ENCODE results near the gene SCIN. TPM values are rescaled to one million over a fixed set of nuclear protein-coding genes. Genes with fewer than 3 reads are reported as not detected.

Gene SCIN
- total RNA-seq, 2 donors from 2014 or later, result 0.67 to 0.93 TPM

GRCh38 chr7:12695965-12696364 is 125.4 kb downstream of the SCIN start:
- Histone ChIP-seq H3K27ac (no peak overlapping the region), H3K9me3 (peaks cover 0 to 2% of the 10 kb centered on the region in 2 donors), H3K36me3 (no peaks in the 10 kb centered on the region), H3K27me3 (no peaks in the 10 kb centered on the region), H3K4me3 (no peak overlapping the region), H3K4me1 (no peaks in the 10 kb centered on the region)
- DNase-seq (ENCODE audit: low spot score), result no peak
- TF ChIP-seq, protein P1, sequence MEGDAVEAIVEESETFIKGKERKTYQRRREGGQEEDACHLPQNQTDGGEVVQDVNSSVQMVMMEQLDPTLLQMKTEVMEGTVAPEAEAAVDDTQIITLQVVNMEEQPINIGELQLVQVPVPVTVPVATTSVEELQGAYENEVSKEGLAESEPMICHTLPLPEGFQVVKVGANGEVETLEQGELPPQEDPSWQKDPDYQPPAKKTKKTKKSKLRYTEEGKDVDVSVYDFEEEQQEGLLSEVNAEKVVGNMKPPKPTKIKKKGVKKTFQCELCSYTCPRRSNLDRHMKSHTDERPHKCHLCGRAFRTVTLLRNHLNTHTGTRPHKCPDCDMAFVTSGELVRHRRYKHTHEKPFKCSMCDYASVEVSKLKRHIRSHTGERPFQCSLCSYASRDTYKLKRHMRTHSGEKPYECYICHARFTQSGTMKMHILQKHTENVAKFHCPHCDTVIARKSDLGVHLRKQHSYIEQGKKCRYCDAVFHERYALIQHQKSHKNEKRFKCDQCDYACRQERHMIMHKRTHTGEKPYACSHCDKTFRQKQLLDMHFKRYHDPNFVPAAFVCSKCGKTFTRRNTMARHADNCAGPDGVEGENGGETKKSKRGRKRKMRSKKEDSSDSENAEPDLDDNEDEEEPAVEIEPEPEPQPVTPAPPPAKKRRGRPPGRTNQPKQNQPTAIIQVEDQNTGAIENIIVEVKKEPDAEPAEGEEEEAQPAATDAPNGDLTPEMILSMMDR (IDR thresholded peaks at IDR 0.05), result no peak

- Histone ChIP-seq H3K4me3 (no peak overlapping the region), H3K9me3 (peaks cover 0 to 13% of the 10 kb centered on the region in 2 donors), H3K4me1 (no peaks in the 10 kb centered on the region), H3K27ac (no peak overlapping the region), H3K36me3 (no peaks in the 10 kb centered on the region), H3K27me3 (no peaks in the 10 kb centered on the region)
- no peak for DNase-seq (ENCODE audit: low spot score)
- TF ChIP-seq, protein P1 (IDR thresholded peaks at IDR 0.05), result no peak
Measured at GRCh38 chr7:12699299-12699698, 128.8 kb downstream of the SCIN start.

- no peak for DNase-seq (ENCODE audit: low spot score)
- Histone ChIP-seq H3K9me3 (peaks cover 0 to 13% of the 10 kb centered on the region in 2 donors), H3K4me1 (no peaks in the 10 kb centered on the region)
Measured at GRCh38 chr7:12701433-12701832, 130.9 kb downstream of the SCIN start.

GRCh38 chr7:12703881-12704280 is 133.4 kb downstream of the SCIN start:
- no peaks in the 10 kb centered on the region for H3K27me3 ChIP-seq
- no peaks in the 10 kb centered on the region for H3K4me1 ChIP-seq
- no peaks in the 10 kb centered on the region for H3K36me3 ChIP-seq
- TF ChIP-seq, protein P1 (IDR thresholded peaks at IDR 0.05), result no peak
- no peak overlapping the region for H3K4me3 ChIP-seq
- peaks cover 0 to 13% of the 10 kb centered on the region in 2 donors for H3K9me3 ChIP-seq
- no peak overlapping the region for H3K27ac ChIP-seq
- DNase-seq (ENCODE audit: low spot score), result no peak

More at GRCh38 chr7:12701433-12701832, 130.9 kb downstream of the SCIN start:
- Histone ChIP-seq H3K36me3 (no peaks in the 10 kb centered on the region), H3K4me3 (no peak overlapping the region), H3K27ac (no peak overlapping the region), H3K27me3 (no peaks in the 10 kb centered on the region)
- TF ChIP-seq, protein P1 (IDR thresholded peaks at IDR 0.05), result no peak

DNA sequence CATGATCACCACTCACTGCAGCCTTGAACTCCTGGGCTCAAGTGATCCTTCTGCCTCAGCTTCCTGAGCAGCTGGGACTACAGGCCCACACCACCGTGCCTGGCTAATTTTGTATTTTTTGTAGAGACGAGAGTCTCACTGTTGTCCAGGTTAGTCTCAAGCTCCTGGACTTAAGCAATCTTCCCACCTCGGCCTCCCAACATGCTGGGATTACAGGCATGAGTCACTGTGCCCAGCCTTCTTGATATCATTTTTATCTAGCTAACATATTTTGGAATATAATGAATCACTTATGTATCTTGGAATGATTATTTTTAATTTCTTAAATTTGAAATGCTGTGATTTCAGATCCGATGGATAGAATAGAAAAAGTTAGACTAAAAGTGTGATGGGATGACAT is 135.4 kb downstream of the SCIN start:
- Histone ChIP-seq H3K4me3 (no peak overlapping the region), H3K4me1 (no peaks in the 10 kb centered on the region), H3K27ac (no peak overlapping the region), H3K36me3 (no peaks in the 10 kb centered on the region), H3K9me3 (peaks cover 0 to 12% of the 10 kb centered on the region in 2 donors), H3K27me3 (no peaks in the 10 kb centered on the region)
- DNase-seq (ENCODE audit: low spot score), result no peak
- TF ChIP-seq, protein P1 (IDR thresholded peaks at IDR 0.05), result no peak

DNA sequence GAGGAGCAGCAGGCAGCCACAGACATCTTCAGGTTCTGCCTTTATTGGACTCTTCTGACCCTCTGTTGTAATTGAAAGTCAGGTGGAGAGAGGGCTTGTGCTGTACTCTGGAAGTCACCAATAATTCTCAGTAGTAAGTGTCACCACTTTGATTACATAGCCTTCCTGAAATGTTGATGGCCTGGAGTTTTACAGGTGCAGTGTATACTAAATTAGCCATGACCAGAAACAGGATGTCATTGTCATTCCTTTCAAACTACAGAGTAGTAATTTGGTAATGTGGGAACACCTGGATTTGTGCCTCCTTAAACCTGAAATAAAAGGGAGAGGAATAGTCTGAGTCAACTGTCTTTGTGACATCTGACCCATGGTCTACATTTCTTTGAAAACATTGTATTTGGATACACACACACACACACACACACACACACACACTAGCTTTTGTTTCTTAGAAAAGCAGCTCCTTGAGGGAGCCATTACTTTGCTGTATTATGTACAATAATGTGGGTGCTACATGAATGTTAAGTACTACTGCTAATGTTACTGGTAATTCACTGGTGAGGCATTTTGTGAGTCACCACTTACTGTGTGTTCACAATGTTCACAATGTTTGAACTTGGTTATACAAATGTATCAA is 136.5 kb downstream of the SCIN start:
- peaks cover 0 to under 1% of the 10 kb centered on the region in 2 donors for H3K9me3 ChIP-seq
- no peak overlapping the region for H3K4me3 ChIP-seq
- H3K36me3 ChIP-seq, result no peaks in the 10 kb centered on the region
- H3K27ac ChIP-seq, result no peak overlapping the region
- H3K4me1 ChIP-seq, result no peaks in the 10 kb centered on the region
- DNase-seq (ENCODE audit: low spot score), result no peak
- TF ChIP-seq, protein P1 (IDR thresholded peaks at IDR 0.05), result no peak
- no peaks in the 10 kb centered on the region for H3K27me3 ChIP-seq

All from right atrium auricular region (tissue), 2 donors.